Measurements from ENCODE around the gene ZNF330. TPM values are rescaled to one million over a fixed set of nuclear protein-coding genes. Genes with fewer than 3 reads are reported as not detected.

The ZNF330 gene
- polyA plus RNA-seq, 1 of the 3 experiments (the other 2 are of a cell fraction), result 19.4 TPM

DNA sequence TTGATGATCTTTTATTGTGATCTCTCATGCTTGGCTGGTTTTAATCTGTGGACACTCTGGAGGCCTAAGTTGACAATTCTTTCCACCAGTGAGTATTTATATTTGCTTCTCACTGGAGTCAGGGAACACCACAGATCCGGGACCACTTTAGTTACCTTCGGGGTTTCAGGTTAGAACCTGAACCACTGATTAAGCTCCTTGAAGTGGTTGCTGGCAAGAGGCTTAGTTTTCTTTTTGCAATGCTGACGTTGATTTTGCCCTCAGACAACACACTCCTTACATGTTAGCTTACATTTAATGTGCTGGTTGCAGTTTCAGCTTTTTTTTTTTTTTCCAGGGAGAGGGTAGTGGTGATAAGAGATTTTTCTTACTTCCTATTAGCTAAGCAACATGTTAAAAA lies 10.5 kb upstream of the ZNF330 start:
- Histone ChIP-seq H3K27me3 (ENCODE audit: insufficient read depth) (no peaks in the 10 kb centered on the region), H3F3A (replicated peaks; ENCODE audit: insufficient read depth) (no peaks in the 10 kb centered on the region), H3K9me3 (no peaks in the 10 kb centered on the region), H3K27ac (ENCODE audit: low read depth in 2 of 2, low read length in 1 of 2) (no peak overlapping the region), H3K79me2 (ENCODE audit: insufficient read depth) (no peaks in the 10 kb centered on the region), H4K20me1 (ENCODE audit: insufficient read depth) (no peaks in the 10 kb centered on the region), H3K4me2 (no peak overlapping the region), H3K36me3 (replicated peaks in 1 of 2; ENCODE audit: control insufficient read depth in 1 of 2, insufficient read depth in 2 of 2, low read length in 1 of 2) (no peaks in the 10 kb centered on the region), H3K9me2 (no peaks in the 10 kb centered on the region), H3K4me1 (ENCODE audit: control insufficient read depth in 1 of 2, insufficient read depth in 2 of 2, low read depth in 1 of 2, low read length in 1 of 2) (no peaks in the 10 kb centered on the region; a peak in 1 of 4 replicates), H3K9ac (no peak overlapping the region), H2AFZ (ENCODE audit: low read depth) (no peak overlapping the region), H3K4me3 (ENCODE audit: low read depth in 2 of 2, low read length in 1 of 2) (no peak overlapping the region)
- ChIA-PET POLR2A (no interaction called here), CTCF (no interaction called here)
- no peak for DNase-seq
- 56% methylated on average over 3 of the region's 3 CpGs for WGBS (ENCODE audit: low lambda C conversion rate)
- TF ChIP-seq TEAD4 (IDR thresholded peaks at IDR 0.05; ENCODE audit: borderline replicate concordance, insufficient read depth), result no peak

DNA sequence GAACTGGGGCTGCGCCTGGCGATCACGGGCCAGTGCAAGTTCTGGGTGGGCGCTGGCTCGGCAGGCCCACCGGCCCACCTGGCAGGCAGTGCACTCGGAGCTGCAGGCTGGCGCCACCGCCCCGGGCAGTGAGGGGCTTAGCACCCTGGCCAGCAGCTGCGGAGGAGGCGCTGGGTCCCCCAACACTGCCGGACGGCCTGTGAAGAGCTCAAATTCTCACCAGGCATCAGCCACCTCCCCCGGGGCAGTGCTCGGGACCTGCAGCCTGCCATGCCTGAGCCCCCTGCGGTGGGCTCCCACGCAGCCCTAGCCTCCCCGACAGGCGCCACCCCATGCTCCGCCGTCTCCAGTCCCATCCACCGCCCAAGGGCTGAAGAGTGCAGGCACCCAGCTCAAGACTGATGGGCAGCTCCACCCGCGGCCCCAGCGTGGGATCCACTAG lies 7.1 kb upstream of the ZNF330 start:
- no CpG with 5 or more reads among the region's 26 CpGs for WGBS (ENCODE audit: low lambda C conversion rate)
- POLR2A ChIA-PET, result no interaction called here

More for the DNA sequence above, 7.1 kb upstream of the ZNF330 start:
- Histone ChIP-seq H3K9me2 (no peaks in the 10 kb centered on the region), H3K27ac (ENCODE audit: low read depth in 2 of 2, low read length in 1 of 2) (no peak overlapping the region; a peak in 1 of 4 replicates), H3K4me2 (no peak overlapping the region), H3K9ac (no peak overlapping the region), H3K4me1 (ENCODE audit: control insufficient read depth in 1 of 2, insufficient read depth in 2 of 2, low read depth in 1 of 2, low read length in 1 of 2) (peaks cover 0 to 6% of the 10 kb centered on the region in 2 experiments; a peak in 2 of 4 replicates), H4K20me1 (ENCODE audit: insufficient read depth) (no peaks in the 10 kb centered on the region), H3F3A (replicated peaks; ENCODE audit: insufficient read depth) (no peaks in the 10 kb centered on the region), H3K36me3 (replicated peaks in 1 of 2; ENCODE audit: control insufficient read depth in 1 of 2, insufficient read depth in 2 of 2, low read length in 1 of 2) (no peaks in the 10 kb centered on the region), H3K4me3 (ENCODE audit: low read depth in 2 of 2, low read length in 1 of 2) (no peak overlapping the region), H3K79me2 (ENCODE audit: insufficient read depth) (no peaks in the 10 kb centered on the region), H2AFZ (ENCODE audit: low read depth) (no peak overlapping the region), H3K27me3 (ENCODE audit: insufficient read depth) (no peaks in the 10 kb centered on the region), H3K9me3 (no peaks in the 10 kb centered on the region)
- CTCF ChIA-PET, result interaction anchor here (1.5 kb wide), 1 partner anchor 10 kb away, joined by 4 read pairs; no protein-coding TSS in a partner anchor
- no peak for DNase-seq
- TF ChIP-seq, protein P1, sequence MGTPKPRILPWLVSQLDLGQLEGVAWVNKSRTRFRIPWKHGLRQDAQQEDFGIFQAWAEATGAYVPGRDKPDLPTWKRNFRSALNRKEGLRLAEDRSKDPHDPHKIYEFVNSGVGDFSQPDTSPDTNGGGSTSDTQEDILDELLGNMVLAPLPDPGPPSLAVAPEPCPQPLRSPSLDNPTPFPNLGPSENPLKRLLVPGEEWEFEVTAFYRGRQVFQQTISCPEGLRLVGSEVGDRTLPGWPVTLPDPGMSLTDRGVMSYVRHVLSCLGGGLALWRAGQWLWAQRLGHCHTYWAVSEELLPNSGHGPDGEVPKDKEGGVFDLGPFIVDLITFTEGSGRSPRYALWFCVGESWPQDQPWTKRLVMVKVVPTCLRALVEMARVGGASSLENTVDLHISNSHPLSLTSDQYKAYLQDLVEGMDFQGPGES (IDR thresholded peaks at IDR 0.05; ENCODE audit: low read depth, low read length), result no peak
- TF ChIP-seq TEAD4 (IDR thresholded peaks at IDR 0.05; ENCODE audit: borderline replicate concordance, insufficient read depth) (no peak), EZH2phosphoT487 (IDR thresholded peaks at IDR 0.05; ENCODE audit: borderline replicate concordance, low read depth) (no peak), RFX5 (IDR thresholded peaks at IDR 0.05; ENCODE audit: low read length) (no peak), RXRA (IDR thresholded peaks at IDR 0.05; ENCODE audit: borderline replicate concordance, low read depth) (no peak), MEF2A (IDR thresholded peaks at IDR 0.05; ENCODE audit: borderline replicate concordance, low read depth) (no peak)
- TF ChIP-seq, protein P2, sequence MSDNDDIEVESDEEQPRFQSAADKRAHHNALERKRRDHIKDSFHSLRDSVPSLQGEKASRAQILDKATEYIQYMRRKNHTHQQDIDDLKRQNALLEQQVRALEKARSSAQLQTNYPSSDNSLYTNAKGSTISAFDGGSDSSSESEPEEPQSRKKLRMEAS (IDR thresholded peaks at IDR 0.05; ENCODE audit: low read depth), result no peak
- TF ChIP-seq, protein P3, sequence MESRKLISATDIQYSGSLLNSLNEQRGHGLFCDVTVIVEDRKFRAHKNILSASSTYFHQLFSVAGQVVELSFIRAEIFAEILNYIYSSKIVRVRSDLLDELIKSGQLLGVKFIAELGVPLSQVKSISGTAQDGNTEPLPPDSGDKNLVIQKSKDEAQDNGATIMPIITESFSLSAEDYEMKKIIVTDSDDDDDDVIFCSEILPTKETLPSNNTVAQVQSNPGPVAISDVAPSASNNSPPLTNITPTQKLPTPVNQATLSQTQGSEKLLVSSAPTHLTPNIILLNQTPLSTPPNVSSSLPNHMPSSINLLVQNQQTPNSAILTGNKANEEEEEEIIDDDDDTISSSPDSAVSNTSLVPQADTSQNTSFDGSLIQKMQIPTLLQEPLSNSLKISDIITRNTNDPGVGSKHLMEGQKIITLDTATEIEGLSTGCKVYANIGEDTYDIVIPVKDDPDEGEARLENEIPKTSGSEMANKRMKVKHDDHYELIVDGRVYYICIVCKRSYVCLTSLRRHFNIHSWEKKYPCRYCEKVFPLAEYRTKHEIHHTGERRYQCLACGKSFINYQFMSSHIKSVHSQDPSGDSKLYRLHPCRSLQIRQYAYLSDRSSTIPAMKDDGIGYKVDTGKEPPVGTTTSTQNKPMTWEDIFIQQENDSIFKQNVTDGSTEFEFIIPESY (IDR thresholded peaks at IDR 0.05; ENCODE audit: borderline replicate concordance, low read depth), result no peak
- TF ChIP-seq, protein P4, sequence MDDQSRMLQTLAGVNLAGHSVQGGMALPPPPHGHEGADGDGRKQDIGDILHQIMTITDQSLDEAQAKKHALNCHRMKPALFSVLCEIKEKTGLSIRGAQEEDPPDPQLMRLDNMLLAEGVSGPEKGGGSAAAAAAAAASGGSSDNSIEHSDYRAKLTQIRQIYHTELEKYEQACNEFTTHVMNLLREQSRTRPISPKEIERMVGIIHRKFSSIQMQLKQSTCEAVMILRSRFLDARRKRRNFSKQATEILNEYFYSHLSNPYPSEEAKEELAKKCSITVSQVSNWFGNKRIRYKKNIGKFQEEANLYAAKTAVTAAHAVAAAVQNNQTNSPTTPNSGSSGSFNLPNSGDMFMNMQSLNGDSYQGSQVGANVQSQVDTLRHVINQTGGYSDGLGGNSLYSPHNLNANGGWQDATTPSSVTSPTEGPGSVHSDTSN (IDR thresholded peaks at IDR 0.05), result no peak
